Measurements from ENCODE around the gene ADGRA1.

Gene ADGRA1

DNA sequence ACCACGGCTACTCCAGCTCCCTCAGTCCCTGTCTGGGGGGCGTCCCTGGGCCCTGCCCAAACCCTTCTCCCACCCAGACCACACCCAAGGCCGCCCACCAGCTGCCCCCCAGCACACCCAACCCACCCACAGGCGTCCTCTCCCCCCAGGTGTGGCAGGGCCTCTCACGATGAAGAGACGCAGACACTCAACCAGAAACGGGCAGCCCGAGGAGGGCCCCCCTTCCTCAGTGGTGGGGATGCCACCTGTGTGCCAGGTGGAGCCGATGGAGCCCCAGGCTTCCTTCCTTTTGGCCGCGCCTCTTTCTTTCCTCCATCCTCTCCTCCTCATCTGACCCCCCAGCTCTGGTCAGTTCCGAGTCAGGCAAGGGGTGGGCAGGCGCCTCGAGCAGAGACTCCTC lies 28.7 kb downstream of the ADGRA1 start:
- in situ Hi-C loops (cut with HindIII; ENCODE audit: low sequenced_read_pairs) = no loop called here
- TF ChIP-seq, protein P1, sequence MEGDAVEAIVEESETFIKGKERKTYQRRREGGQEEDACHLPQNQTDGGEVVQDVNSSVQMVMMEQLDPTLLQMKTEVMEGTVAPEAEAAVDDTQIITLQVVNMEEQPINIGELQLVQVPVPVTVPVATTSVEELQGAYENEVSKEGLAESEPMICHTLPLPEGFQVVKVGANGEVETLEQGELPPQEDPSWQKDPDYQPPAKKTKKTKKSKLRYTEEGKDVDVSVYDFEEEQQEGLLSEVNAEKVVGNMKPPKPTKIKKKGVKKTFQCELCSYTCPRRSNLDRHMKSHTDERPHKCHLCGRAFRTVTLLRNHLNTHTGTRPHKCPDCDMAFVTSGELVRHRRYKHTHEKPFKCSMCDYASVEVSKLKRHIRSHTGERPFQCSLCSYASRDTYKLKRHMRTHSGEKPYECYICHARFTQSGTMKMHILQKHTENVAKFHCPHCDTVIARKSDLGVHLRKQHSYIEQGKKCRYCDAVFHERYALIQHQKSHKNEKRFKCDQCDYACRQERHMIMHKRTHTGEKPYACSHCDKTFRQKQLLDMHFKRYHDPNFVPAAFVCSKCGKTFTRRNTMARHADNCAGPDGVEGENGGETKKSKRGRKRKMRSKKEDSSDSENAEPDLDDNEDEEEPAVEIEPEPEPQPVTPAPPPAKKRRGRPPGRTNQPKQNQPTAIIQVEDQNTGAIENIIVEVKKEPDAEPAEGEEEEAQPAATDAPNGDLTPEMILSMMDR (IDR thresholded peaks at IDR 0.05; ENCODE audit: low read depth, low read length, missing control alignments) = no peak
- no peak for DNase-seq (ENCODE audit: low read depth)
- no peak overlapping the region for H3K4me3 ChIP-seq (ENCODE audit: low read depth, low read length)

DNA sequence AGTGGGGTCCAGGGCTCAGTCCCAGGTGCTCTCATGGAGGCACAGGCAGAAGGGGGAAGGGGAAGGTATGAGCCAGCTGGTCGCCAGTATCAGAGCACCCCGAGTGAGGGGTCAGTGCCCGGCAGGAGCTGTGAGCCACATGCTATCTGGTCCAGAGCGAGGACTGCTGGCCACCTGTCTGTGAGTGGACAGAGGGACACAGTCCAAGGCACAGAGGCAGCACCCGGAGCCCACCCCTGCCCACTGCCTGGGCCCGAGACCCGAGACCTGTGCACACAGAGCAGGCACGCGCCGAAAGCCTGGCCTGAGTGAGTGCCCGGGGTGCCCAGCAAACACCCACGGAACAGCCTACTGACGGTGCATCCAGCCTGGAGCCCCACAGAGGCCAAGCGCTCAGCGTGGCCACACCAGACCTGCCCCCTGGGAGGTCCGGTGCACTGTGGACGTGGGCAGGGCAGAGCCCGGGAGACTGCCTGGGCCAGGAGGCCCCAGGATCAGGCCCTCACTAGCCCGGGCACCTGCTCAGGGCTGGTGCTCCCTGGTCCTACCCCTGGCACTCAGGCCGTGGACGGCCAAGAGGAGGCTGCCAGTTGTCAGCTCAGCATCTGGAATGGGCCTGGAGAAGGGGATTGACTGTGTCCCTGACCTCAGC lies 29.4 kb downstream of the ADGRA1 start:
- DNase-seq (ENCODE audit: low read depth) = no peak
- H3K4me3 ChIP-seq (ENCODE audit: low read depth, low read length) = no peak overlapping the region
- TF ChIP-seq, protein P1 (IDR thresholded peaks at IDR 0.05; ENCODE audit: low read depth, low read length, missing control alignments) = no peak
- in situ Hi-C loops (cut with HindIII; ENCODE audit: low sequenced_read_pairs) = no loop called here

- in situ Hi-C loops (cut with HindIII; ENCODE audit: low sequenced_read_pairs) = no loop called here
- TF ChIP-seq, protein P1 (IDR thresholded peaks at IDR 0.05; ENCODE audit: low read depth, low read length, missing control alignments) = no peak
- no peak for DNase-seq (ENCODE audit: low read depth)
- H3K4me3 ChIP-seq (ENCODE audit: low read depth, low read length) = no peak overlapping the region
Measured at GRCh38 chr10:133117688-133118071, 30.0 kb downstream of the ADGRA1 start.

DNA sequence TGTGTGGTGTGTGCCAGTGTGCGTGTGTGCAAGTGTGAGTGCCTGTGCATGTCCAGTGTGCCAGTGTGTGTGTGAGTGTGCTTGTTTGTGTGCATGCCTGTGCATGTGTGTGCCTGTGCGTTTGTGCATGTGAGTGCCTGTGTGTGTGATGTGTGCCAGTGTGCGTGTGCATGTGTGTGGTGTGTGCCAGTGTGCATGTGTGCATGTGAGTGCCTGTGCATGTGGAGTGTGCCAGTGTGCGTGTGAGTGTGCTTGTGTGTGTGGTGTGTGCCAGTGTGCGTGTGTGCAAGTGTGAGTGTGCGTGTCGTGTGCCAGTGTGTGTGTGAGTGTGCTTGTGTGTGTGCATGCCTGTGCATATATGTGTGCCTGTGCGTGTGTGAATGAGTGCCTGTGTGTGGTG lies 33.8 kb downstream of the ADGRA1 start:
- DNase-seq (ENCODE audit: low read depth) = no peak
- in situ Hi-C loops (cut with HindIII; ENCODE audit: low sequenced_read_pairs) = no loop called here
- no peak overlapping the region for H3K4me3 ChIP-seq (ENCODE audit: low read depth, low read length)
- TF ChIP-seq, protein P1 (IDR thresholded peaks at IDR 0.05; ENCODE audit: low read depth, low read length, missing control alignments) = no peak

DNA sequence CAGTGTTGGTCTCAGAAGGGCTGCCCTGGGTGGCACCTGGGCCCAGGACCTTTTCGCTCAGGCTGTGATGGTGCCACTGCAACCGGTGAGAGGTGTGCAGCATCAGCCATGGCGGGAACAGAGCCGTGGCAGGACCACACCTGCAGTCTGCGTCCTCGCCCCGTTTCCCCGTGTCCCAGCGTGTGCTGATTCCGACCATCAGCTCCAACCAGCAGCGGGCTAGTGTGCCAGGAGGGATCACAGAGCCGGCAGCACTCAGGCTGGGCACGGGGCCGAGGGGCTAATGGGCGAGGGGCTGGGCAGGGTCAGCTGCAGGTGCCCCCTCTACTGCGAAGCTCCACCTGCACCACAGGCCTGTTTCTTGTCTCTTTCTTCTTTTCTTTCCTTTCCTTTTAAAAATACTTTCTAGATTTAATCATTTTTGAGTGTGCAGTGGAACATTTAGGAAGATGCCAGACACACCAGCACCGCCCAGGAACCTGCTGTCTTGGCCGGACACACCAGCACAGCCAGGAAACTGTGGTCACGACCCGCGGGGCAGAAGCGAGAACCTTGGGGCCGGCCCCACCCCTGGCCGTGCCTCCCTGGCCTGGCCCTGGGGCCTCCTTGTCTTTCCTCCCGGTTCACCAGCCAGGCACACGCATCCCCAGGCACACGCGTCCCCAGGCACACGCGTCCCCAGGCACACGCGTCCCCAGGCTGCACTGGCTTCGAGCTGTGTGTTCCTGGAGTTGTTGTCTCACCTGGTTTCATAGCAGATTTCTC lies 34.6 kb downstream of the ADGRA1 start:
- TF ChIP-seq, protein P1 (IDR thresholded peaks at IDR 0.05; ENCODE audit: low read depth, low read length, missing control alignments) = no peak
- in situ Hi-C loops (cut with HindIII; ENCODE audit: low sequenced_read_pairs) = no loop called here
- no peak for DNase-seq (ENCODE audit: low read depth)
- H3K4me3 ChIP-seq (ENCODE audit: low read depth, low read length) = no peak overlapping the region

DNA sequence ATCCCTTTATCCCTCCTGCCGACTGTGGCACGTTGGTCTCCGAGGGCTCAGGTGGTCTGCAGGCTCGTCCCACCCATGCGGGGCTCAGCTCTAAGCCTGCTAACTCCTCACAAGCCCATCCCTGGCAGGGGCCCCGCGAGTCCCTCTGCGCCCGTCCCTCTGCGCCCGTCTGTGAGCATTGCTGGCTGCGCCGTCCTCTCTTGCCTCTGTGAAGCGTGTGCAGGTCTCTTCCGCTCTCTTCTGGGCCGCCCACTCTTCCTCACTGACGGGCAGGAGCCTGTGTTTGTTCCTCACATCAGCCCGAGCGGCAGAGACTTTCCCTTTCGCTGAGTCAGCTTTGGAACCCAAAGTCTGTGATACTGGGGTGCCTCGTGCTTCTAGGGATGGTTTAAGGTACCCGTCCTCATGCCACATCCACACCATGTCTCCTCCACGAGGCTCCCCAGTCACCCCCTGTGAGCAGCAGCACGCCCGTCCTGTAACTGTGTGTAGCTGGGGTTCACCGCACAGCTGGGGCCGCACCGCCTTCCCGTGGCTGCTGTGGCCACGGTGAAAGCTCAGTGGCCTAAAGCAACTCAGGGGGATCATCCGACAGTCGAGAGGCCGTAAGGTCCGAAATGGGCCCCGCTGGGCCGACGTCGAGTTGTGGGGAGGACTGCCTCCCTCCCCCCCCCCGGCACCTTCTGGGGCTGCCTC lies 35.5 kb downstream of the ADGRA1 start:
- TF ChIP-seq, protein P1 (IDR thresholded peaks at IDR 0.05; ENCODE audit: low read depth, low read length, missing control alignments) = no peak
- no peak overlapping the region for H3K4me3 ChIP-seq (ENCODE audit: low read depth, low read length)
- DNase-seq (ENCODE audit: low read depth) = no peak
- in situ Hi-C loops (cut with HindIII; ENCODE audit: low sequenced_read_pairs) = no loop called here
